Epithelial cell of esophagus (primary cell): Measurements from ENCODE around the gene FAM149A.

Source experiments
- DNase-seq: peaks from one replicate; pipeline ENCODE4 v3.0.0; 2010; ENCODE audit warnings: low read depth
- H3K4me3 ChIP-seq: 2 replicates; pipeline ENCODE4 v1.5.1; 2011; ENCODE audit warnings: mild to moderate bottlenecking, low read length, control low read depth
- CTCF ChIP-seq: IDR thresholded peaks from 2 replicates; pipeline ENCODE4 v1.5.1; 2011; ENCODE audit warnings: low read depth, mild to moderate bottlenecking, low read length, control low read depth, inconsistent platforms; ENCODE audit not compliant: insufficient read depth; ENCODE audit errors: missing control alignments

Gene FAM149A

GRCh38 chr4:186069729-186070128, 34.8 kb upstream of the FAM149A start:
- no peak for DNase-seq
- peak overlapping the region; percentile 50 for H3K4me3 ChIP-seq
- TF ChIP-seq CTCF: no peak

- no peak overlapping the region for H3K4me3 ChIP-seq
- TF ChIP-seq CTCF: no peak
- DNase-seq: no peak
Observed at GRCh38 chr4:186072516-186072915, 32.0 kb upstream of the FAM149A start.

GRCh38 chr4:186074189-186074588, 30.3 kb upstream of the FAM149A start:
- TF ChIP-seq CTCF: no peak
- H3K4me3 ChIP-seq: no peak overlapping the region
- no peak for DNase-seq

GRCh38 chr4:186078981-186079638, 25.4 kb upstream of the FAM149A start:
- peak; percentile 63 for DNase-seq
- no peak overlapping the region for H3K4me3 ChIP-seq
- no peak for TF ChIP-seq CTCF

GRCh38 chr4:186079694-186080093, 24.8 kb upstream of the FAM149A start:
- no peak for DNase-seq
- TF ChIP-seq CTCF: no peak
- H3K4me3 ChIP-seq: no peak overlapping the region

- DNase-seq: no peak
- TF ChIP-seq CTCF: no peak
- no peak overlapping the region for H3K4me3 ChIP-seq
Observed at GRCh38 chr4:186081202-186081807, 23.2 kb upstream of the FAM149A start.

- no peak for DNase-seq
- H3K4me3 ChIP-seq: no peak overlapping the region
- no peak for TF ChIP-seq CTCF
Observed at GRCh38 chr4:186082221-186082620, 22.3 kb upstream of the FAM149A start.
